IPS DF 6.9 (cell line): ENCODE measurements around the gene ARID1A.

Source experiments
- DNase-seq: peaks from one replicate; pipeline ENCODE4 v3.0.0-alpha.2; 2013; ENCODE audit warnings: low read depth, low spot score
- H3K27ac ChIP-seq: one replicate; pipeline ENCODE4 v1.5.1; 2013; ENCODE audit warnings: low read length, control low read depth
- H3K27me3 ChIP-seq: 2 replicates; pipeline ENCODE4 v1.6.1; 2013; ENCODE audit warnings: mild to moderate bottlenecking, low read length; ENCODE audit not compliant: control insufficient read depth, insufficient read depth
- H3K36me3 ChIP-seq: 2 replicates; pipeline ENCODE4 v1.6.1; 2013; ENCODE audit warnings: low read length; ENCODE audit not compliant: control insufficient read depth, insufficient read depth
- H3K4me1 ChIP-seq: 2 replicates; pipeline ENCODE4 v1.6.1; 2013; ENCODE audit warnings: low read length; ENCODE audit not compliant: control insufficient read depth, insufficient read depth
- H3K4me3 ChIP-seq: 2 replicates; pipeline ENCODE4 v1.5.1; 2013; ENCODE audit warnings: mild to moderate bottlenecking, low read length
- H3K9me3 ChIP-seq: 2 replicates; pipeline ENCODE4 v1.6.1; 2013; ENCODE audit warnings: low read length, inconsistent platforms; ENCODE audit not compliant: control insufficient read depth, insufficient read depth
- WGBS: extraction: QIAGEN DNeasy Blood & Tissue Kit; methylation state at CpG from one replicate; pipeline ENCODE4 v1.1.7; 2013; ENCODE audit warnings: mixed read lengths, missing lambda C conversion rate; ENCODE audit not compliant: insufficient read length, insufficient coverage; 5-methylcytosine and 5-hydroxymethylcytosine counted together

The ARID1A gene

GRCh38 chr1:26788515-26788785, 92.6 kb downstream of the ARID1A start:
- Histone ChIP-seq H3K36me3 (no peaks in the 10 kb centered on the region), H3K27ac (no peak overlapping the region), H3K9me3 (no peaks in the 10 kb centered on the region), H3K27me3 (no peaks in the 10 kb centered on the region), H3K4me1 (peaks cover 10% of the 10 kb centered on the region), H3K4me3 (peak overlapping the region; percentile 78; the same call in 1 of the 2 replicates)
- WGBS = no CpG with 5 or more reads among the region's 10 CpGs
- DNase-seq = no peak

- Histone ChIP-seq H3K4me1 (peaks cover 10% of the 10 kb centered on the region), H3K27me3 (no peaks in the 10 kb centered on the region), H3K4me3 (peak overlapping the region; percentile 78; the same call in 1 of the 2 replicates), H3K27ac (no peak overlapping the region), H3K36me3 (peaks cover under 1% of the 10 kb centered on the region; the same call in 1 of the 2 replicates), H3K9me3 (no peaks in the 10 kb centered on the region)
- DNase-seq = no peak
- WGBS = no CpG with 5 or more reads among the region's 19 CpGs
Observed at GRCh38 chr1:26788836-26789611, 93.2 kb downstream of the ARID1A start.

GRCh38 chr1:26789612-26789865, 93.7 kb downstream of the ARID1A start:
- H3K9me3 ChIP-seq = no peaks in the 10 kb centered on the region
- H3K4me3 ChIP-seq = no peak overlapping the region
- H3K27me3 ChIP-seq = no peaks in the 10 kb centered on the region
- H3K4me1 ChIP-seq = peaks cover 10% of the 10 kb centered on the region
- H3K36me3 ChIP-seq = peaks cover 3% of the 10 kb centered on the region; the same call in 1 of the 2 replicates
- no CpG with 5 or more reads among the region's 3 CpGs for whole genome bisulfite sequencing
- H3K27ac ChIP-seq = no peak overlapping the region
- DNase-seq = no peak

GRCh38 chr1:26789931-26790330, 94.1 kb downstream of the ARID1A start:
- no CpG with 5 or more reads among the region's 4 CpGs for WGBS

GRCh38 chr1:26790551-26790953, 94.7 kb downstream of the ARID1A start:
- Histone ChIP-seq H3K36me3 (peaks cover 3% of the 10 kb centered on the region; the same call in 1 of the 2 replicates), H3K27ac (no peak overlapping the region), H3K4me3 (no peak overlapping the region), H3K9me3 (no peaks in the 10 kb centered on the region), H3K4me1 (peaks cover 10% of the 10 kb centered on the region), H3K27me3 (no peaks in the 10 kb centered on the region)
- WGBS = no CpG with 5 or more reads among the region's 5 CpGs
- no peak for DNase-seq

More at GRCh38 chr1:26789931-26790330, 94.1 kb downstream of the ARID1A start:
- Histone ChIP-seq H3K4me3 (no peak overlapping the region), H3K27ac (no peak overlapping the region), H3K9me3 (no peaks in the 10 kb centered on the region), H3K36me3 (peaks cover 3% of the 10 kb centered on the region; the same call in 1 of the 2 replicates), H3K4me1 (peaks cover 10% of the 10 kb centered on the region), H3K27me3 (no peaks in the 10 kb centered on the region)
- DNase-seq = no peak

- Histone ChIP-seq H3K4me3 (no peak overlapping the region), H3K27ac (no peak overlapping the region), H3K9me3 (no peaks in the 10 kb centered on the region), H3K27me3 (no peaks in the 10 kb centered on the region), H3K36me3 (peaks cover 3% of the 10 kb centered on the region; the same call in 1 of the 2 replicates), H3K4me1 (peaks cover 8% of the 10 kb centered on the region)
- no CpG with 5 or more reads among the region's 6 CpGs for WGBS
- no peak for DNase-seq
Observed at GRCh38 chr1:26791148-26791547, 95.3 kb downstream of the ARID1A start.

GRCh38 chr1:26791626-26792025, 95.8 kb downstream of the ARID1A start:
- no peak for DNase-seq
- no CpG with 5 or more reads among the region's 3 CpGs for WGBS
- peaks cover 6% of the 10 kb centered on the region; the same call in 1 of the 2 replicates for H3K4me1 ChIP-seq

GRCh38 chr1:26792924-26793323, 97.1 kb downstream of the ARID1A start:
- Histone ChIP-seq H3K4me1 (peaks cover 3% of the 10 kb centered on the region; the same call in 1 of the 2 replicates), H3K27ac (no peak overlapping the region), H3K4me3 (no peak overlapping the region), H3K27me3 (no peaks in the 10 kb centered on the region), H3K36me3 (peaks cover 3% of the 10 kb centered on the region; the same call in 1 of the 2 replicates), H3K9me3 (no peaks in the 10 kb centered on the region)
- no peak for DNase-seq
- WGBS = no CpG with 5 or more reads among the region's 2 CpGs

More at GRCh38 chr1:26791626-26792025, 95.8 kb downstream of the ARID1A start:
- Histone ChIP-seq H3K9me3 (no peaks in the 10 kb centered on the region), H3K4me3 (no peak overlapping the region), H3K27ac (no peak overlapping the region), H3K27me3 (no peaks in the 10 kb centered on the region), H3K36me3 (peaks cover 3% of the 10 kb centered on the region; the same call in 1 of the 2 replicates)

GRCh38 chr1:26794391-26794790, 98.6 kb downstream of the ARID1A start:
- H3K4me1 ChIP-seq = no peaks in the 10 kb centered on the region
- no peak for DNase-seq
- H3K27me3 ChIP-seq = no peaks in the 10 kb centered on the region
- no peaks in the 10 kb centered on the region for H3K9me3 ChIP-seq
- no peak overlapping the region for H3K27ac ChIP-seq
- H3K36me3 ChIP-seq = peaks cover 3% of the 10 kb centered on the region; the same call in 1 of the 2 replicates
- H3K4me3 ChIP-seq = no peak overlapping the region
- no CpG with 5 or more reads among the region's 5 CpGs for WGBS

GRCh38 chr1:26797627-26798026, 101.8 kb downstream of the ARID1A start:
- no CpG with 5 or more reads among the region's 2 CpGs for WGBS
- no peak overlapping the region for H3K27ac ChIP-seq
- no peak overlapping the region for H3K4me3 ChIP-seq
- H3K4me1 ChIP-seq = no peaks in the 10 kb centered on the region
- no peak for DNase-seq
- peaks cover 3% of the 10 kb centered on the region; the same call in 1 of the 2 replicates for H3K36me3 ChIP-seq
- no peaks in the 10 kb centered on the region for H3K27me3 ChIP-seq
- H3K9me3 ChIP-seq = no peaks in the 10 kb centered on the region
